GM04504 (cell line): ENCODE data around the gene CYTH4.
A peak's percentile ranks its signal among the peaks of the same experiment; 100 is the strongest.

Experiments used
- DNase-seq: peaks from one replicate; pipeline ENCODE4 v3.0.0-alpha.2; 2012; ENCODE audit warnings: low read depth

CYTH4 gene

DNA sequence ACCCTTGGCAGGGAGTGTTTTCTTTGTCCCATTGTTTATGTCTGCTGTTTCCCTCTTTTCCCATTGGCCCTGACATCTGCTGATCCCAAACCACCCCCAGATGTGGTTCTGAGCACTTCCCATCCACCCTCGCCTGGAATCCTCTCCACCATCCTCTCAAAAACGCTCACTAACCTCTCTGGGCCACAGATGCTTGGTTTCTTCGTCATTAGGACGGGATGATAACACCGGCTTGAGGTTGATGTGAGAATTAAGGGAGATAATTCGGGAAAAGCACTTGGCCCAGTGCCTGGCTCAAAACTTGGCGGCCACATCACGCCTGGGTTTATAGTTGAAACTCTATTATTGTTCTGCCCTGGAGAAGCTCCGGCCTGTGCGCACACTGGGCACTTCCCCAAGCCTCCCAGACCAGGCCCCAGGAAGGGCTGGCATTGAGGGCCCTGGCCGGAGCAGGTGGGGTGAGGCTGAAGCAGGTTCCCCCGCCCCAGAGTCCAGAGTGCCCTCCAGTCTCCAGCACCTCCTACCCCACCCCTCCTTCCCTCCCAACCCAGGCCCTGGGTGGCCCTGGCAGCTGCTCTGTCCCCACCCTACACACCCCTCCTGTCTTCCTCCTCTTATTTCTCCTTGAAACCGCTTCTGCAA, 63.7 kb downstream of the CYTH4 start:
- peak; percentile 89 for DNase-seq

DNA sequence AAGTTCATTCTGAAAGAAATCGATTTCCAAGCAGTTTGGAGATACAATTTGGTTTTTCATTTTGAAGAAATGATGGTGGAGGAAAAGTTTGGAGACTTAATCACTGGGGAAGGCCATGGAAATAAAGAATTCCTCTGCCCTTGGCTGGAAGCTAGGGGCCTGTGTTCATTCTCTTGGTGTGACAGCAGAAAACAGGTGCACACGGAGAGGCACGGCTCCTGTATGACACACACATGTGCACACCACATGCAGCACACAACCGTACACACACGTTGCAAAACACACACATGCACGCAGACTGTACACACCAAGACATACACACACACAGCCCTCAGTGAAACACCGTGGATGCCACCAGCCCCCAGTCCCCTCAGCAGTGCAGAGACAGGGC, 64.2 kb downstream of the CYTH4 start:
- DNase-seq, result no peak

DNA sequence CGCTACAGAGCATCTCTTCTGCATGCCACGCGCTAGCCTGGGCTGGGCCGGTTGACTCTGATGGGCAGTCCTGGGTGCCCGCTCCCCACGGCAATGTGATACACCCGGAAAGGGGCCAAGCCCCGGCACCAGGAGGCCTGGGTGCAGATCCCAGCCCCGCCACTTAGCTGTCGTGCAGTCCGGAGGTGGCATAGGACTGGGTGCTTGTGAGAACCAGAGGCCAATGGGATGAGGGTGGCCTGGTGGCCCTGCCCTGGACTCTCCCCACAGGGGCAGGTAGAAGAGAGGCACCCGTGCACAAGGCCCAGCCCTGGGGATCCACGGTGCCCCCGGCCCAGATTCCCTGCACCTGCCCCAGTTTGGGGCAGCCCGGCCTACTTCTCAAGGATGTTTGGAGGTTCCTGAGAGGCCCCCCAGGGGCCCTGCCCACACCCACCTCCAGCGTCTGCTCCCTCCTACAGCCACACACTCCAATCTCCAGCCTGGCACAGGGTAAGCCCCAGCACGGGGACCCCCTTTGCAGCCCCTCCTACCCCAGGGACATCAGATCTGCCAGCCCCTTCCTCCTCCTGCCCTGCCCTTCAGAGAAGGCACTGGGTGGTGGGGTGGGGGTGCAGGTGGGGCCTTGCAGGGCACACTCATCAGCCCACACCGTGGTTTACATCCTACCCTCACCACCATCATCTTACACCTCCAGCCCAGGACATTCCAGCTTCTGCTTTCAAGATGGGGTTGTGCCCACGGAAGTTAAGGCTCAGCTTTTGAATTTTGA, 66.9 kb downstream of the CYTH4 start:
- DNase-seq, result no peak

DNA sequence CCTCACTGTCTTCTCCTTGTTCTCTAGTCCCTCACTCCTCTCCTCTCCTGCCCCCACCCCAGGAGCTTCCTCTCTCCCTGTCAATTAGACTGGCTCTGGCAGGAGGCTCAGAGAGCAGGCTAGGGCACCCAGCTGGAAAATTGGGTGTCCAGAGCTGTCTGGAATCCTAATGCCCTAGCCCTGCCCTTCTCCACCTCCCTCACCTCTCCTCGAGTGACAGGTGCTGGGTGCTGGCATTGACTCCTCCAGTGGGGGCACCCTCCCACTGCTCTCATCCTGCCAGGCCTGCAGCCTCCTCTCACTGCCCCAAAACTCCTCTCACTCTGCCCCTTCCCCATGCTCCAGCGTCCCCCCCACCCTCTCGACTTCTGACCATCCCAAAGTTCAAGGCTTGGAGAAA, 68.9 kb downstream of the CYTH4 start:
- DNase-seq, result no peak

DNA sequence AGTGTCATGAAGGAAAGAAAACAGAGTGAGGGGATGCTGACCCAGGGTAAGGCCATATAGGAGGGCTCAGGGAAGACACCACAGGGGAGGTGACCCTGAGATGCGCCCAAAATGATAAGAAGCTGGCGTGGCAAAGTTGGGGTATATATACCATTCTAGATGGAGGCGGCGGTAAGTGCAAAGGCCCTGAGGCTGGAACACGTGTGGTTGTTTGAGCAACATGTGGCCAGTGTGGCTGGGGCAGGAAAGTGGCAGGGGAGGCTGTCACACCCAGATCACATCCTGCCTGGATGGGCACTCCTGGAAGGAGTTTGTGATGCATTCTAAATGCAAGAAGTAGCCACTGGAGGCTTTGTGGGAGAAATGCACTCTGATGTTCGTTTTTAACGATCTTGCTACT, 70.2 kb downstream of the CYTH4 start:
- DNase-seq, result no peak

DNA sequence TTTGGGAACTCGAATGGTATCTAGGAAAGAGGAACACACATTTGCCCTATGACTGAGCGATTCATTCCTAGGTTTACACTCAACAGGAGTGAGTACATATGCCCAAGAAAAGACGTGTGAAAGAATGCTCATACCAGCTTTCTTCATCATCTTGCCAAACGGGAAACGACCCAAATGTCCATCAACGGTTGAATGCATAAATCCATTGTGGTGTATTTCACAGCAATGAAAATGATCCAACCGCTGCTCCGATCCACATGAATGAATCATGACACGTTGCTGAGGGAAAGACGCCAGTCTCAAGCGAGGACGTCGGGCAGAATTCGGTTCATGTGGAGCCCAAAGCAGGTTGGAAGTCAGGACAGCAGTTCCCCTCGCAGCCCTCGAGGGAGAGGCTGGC, 71.5 kb downstream of the CYTH4 start:
- no peak for DNase-seq

DNA sequence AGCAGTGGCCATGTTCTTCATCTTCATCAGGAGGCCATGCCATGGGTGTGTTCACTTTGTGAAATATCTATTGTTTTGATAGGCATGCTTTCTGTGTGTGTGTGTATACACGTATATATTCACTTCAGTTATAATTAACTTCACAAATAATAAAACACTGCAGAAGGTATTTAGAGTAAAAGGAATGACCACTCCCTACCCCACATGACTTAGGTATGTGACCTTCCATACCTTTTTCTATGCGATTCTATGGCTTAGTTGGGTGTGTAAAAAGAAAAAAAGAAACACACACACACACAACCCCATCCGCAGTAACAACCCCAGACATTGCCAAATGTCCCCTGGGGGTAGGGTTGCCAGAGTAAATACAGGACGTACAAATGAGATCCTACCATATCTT, 72.0 kb downstream of the CYTH4 start:
- no peak for DNase-seq

DNA sequence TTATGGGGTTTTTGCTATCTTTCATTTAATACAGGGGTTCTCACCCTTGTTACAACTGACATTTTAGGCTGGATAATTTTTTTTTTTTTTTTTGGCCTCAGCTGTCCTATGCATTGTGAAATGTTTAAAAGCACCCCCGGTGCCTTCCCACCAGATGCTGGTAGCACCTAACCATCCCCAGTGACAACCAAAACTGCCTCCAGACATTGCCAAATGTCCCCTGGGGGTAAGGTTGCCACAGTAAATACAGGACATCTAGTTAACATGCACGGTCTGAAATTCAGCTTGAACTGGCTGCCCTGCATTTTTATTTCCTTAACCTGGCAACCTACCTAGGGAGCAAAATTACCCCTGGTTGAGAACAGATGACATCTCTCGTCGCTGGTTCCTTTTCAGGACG, 72.4 kb downstream of the CYTH4 start:
- DNase-seq, result no peak

DNA sequence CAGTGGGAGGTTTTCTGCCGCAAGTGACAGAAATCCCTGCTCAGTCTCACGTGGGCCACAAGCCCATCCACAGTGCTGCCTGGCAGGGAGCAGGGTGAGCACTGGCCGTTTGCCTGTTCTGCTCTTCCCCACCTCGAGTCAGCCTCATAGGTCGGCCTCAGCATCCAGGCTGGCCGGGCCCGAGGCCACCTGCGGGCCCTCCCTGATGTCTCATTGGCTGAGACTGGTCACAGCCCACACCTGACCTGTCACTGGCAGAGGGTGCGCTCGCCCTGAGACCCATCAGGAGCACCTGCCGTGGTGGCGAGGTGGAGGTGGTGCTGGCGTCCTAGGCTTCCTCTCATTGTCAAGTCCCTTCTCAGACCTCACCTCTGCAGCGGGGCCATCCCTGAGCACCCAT, 72.9 kb downstream of the CYTH4 start:
- DNase-seq, result no peak

DNA sequence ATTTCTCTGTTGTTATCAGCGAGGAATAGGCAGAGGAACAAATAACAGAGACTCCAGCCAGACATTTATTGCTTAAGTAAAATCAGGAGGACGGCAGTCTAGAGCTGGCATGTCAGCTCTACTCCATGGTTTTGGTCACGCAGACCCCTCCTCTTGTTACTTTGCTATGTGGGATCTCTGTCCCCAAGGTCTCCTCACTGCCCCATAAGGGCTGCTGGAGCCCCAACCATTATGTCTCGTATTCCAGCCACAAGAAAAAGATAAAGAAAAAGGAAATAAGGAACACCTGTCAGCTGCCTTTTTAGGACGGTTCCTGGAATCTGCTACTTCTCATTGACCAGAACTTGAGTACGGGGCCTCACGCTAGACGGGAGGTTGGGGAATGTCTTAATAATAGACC, 74.6 kb downstream of the CYTH4 start:
- no peak for DNase-seq

DNA sequence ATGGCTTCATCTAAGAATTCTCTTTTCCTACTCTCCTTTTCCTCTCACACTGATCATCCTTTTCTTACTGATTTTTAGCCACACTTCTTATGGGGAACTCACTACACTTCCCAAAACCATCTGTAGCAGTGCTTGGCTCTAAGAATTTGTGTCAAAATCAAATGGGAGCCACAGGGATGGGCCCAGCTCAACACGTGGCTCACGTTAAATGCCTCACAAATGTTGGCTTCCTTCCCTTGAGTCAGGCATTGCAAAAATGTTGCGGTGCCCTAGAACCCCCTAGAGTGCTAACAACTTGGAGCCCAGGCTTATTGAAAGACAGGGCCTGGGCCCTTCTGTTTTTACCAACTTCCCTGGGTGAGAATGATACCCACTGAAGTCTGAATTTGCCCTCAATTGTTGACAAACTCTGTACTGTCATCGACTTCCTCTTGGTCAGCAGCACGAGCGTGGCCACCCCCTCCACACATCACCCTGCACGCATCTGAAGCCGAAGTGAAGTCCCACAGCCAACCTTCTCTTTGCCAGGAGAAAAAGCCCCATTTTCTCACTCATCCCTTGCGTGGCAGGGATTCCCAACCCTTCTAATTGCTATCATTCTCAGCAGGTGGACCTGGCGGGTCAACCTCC, 75.3 kb downstream of the CYTH4 start:
- no peak for DNase-seq

DNA sequence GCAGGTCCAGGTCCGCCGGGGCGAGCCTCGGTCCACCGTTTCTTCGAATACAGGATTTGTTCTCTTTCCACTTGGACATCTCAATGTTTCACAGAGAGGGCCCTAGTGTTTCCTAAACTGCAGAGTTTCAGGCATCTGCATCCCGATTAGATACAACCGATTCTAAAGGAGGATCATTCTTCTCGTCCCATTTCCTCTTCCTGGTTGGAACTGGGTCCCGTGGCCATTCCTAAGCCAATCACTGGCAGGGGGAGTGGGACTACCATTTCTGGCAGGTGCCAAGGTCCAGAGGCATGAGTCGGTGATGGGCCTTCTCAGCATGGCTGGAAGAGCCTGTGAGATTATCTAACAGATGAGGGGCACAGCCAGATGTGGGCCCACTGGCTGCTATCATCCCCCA, 76.1 kb downstream of the CYTH4 start:
- DNase-seq, result no peak

DNA sequence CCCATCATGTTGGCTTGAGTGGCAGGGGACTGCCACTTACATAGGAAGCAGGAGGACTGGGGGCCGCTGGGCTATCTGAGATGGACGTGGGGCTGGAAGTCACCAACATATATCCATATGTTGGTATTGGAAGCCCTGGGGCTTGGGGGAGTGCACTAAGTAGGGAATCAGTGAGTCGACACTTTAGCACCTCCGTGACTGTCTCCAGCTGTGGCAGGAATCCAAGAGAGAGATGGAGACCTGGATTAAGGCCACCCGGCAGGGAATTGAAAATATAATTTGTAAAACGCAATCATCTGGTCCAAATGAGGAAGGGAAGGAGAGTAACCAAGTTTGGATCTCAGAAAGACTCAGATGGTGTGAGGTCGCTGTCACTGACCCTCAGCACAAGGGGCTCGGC, 76.6 kb downstream of the CYTH4 start:
- DNase-seq, result no peak

DNA sequence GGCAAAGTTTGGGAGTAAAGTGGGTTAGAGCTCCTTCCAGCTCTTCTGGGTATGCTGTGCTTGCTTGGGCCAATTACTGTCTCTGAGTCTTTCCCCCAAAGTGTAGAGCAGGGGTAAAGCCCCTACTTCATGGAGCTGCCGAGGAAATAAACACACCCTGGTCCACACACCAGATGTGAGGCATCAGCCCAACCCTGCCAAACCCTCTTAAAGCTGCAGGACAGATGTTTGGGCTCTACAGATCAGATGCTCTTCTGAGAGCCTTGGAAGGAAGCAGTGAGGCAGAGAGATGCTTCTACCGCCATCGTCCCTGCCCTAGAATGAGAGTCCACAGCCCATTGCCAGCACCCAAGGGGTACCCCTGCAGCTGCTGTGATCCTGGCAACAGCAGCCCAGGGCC, 80.3 kb downstream of the CYTH4 start:
- DNase-seq, result no peak

DNA sequence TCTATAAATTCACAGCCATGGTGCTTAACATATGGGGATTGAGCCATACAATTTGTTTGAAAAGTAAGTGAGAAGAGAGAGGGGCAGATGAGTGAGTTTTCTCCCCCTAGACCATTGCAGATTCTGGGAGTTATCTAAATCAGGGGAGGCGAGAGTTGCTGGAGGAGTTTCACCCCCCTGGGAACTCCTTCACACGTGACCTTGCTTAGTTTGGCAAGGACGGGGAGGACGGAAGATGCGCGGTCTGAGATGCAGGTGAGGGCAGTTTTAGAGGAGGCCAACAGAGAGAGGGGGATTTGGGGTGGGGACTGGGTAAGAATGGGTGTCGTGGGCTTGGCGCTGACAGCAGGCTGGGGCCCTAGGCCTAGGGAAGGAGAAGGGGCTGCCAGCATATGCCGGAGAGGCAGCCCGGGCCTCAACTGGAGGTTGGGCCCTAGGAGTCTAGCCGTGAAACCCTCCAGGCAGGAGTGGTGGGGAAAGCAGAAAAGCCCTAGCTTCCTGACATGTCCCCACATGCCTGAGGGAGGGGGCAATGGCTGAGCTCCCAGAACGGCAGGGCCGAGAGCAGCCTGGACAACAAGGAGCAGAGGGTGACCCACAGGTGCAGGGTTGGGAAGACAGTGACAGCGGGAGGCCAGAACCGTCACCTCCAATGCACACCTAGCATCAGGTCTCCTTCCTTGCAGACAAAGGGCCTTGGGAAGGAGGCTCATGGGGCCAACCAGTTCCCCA, 81.1 kb downstream of the CYTH4 start:
- no peak for DNase-seq
